CD1c-positive myeloid dendritic cell (primary cell): ENCODE data around the gene WDHD1.
A peak's percentile ranks its signal among the peaks of the same experiment; 100 is the strongest.
"Not testable (repeated sequence)": the region's sequence is repeated elsewhere in the genome, so short reads cannot be mapped to it uniquely, and the experiment has no call there.

Source experiments
- DNase-seq: peaks from one replicate; pipeline ENCODE4 v3.0.0-alpha.2; 2016; ENCODE audit errors: extremely low spot score

Gene WDHD1

DNA sequence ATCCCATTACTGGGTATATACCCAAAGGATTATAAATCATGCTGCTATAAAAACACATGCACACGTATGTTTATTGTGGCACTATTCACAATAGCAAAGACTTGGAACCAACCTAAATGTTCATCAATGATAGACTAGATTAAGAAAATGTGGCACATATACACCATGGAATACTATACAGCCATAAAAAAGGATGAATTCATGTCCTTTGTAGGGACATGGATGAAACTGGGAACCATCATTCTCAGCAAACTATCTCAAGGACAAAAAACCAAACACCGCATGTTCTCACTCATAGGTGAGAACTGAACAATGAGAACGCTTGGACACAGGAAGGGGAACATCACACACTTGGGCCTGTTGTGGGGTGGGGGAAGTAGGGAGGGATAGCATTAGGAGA, 73.3 kb downstream of the WDHD1 start:
- not testable (repeated sequence) for DNase-seq

DNA sequence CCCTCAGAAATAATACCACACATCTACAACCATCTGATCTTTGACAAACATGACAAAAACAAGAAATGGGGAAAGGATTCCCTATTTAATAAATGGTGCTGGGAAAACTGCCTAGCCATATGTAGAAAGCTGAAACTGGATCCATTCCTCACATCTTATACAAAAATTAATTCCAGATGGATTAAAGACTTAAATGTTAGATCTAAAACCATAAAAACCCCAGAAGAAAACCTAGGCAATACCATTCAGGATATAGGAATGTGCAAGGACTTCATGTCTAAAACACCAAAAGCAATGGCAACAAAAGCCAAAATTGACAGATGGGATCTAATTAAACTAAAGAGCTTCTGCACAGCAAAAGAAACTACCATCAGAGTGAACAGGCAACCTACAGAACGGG, 74.1 kb downstream of the WDHD1 start:
- not testable (repeated sequence) for DNase-seq

DNA sequence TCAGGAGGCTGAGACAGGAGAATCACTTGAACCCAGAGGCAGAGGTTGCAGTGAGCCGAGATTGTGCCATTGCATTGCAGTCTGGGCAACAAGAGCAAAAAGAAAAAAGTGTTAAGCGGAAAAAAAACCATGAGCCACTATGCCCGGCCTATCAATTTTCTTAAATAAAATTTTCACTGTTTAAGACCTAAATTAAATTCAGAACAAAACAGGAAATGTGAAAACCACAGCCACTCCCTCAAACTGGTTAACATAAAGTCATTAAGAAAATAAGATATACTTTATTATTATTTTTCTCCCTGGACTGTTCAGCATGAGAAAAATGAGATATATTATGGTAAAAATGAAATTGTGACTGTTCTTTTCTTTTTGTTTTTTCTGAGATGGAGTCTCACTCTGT, 79.7 kb downstream of the WDHD1 start:
- no peak for DNase-seq

DNA sequence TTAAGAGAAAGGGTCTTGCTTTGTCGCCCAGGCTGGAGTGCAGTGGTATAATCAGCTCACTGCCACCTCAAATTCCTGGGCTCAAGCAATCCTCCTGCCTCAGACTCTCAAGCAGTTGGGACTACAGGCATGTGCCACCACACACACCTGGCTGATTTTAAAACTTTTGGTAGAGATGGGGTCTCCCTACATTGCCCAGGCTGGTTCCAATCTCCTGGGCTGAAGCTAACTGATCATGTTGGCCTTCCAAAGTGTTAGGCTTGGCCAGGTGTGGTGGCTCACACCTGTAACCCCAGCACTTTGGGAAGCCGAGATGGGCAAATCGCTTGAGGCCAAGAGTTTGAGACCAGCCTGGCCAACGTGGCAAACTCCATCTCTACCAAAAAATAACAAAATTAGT, 80.4 kb downstream of the WDHD1 start:
- DNase-seq: no peak

DNA sequence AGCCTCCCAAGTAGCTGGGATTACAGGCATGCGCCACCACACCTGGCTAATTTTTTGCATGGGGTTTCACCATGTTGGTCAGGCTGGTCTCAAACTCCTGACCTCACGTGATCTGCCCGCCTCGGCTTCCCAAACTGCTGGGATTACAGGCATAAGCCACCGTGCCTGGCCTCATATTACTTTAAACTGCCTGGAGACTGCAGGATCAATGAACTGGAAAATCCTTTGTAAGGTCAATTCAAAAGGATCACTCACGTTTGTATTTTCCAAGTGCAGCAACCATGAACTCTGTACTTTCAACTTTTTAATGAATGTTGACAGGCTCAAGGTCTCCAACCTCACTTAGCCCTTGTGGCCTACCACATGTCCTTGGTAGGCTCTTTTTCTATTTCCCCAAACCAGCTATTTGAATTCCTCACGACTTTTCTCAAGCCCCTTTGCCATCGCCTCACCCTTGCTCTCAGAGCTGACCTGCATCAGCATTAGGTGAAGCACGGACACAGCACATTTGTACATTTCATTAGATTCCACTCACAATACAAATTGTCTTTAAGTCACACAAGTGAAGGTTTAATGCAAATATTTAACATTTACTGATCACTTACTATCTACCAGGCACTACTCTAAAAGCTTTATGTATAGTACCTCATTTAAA, 82.0 kb downstream of the WDHD1 start:
- DNase-seq: no peak

DNA sequence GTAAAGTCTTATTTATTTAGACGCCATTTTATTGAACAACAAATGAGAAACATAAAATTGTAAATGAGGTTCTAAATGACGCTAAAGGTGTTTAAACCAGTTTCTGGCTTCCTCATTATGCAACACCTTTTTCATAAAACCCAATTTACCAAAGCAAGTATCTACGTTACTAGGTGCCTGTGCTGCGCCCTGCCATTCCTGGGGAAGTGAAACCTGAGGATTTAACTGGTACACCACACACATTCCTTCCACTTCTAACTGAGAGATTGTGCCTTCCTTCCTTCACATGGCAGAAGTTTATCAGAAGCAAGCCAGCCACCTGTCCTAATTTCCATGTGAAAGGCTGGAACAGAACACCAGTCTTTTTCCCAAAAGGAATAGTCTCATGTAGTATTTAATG, 84.0 kb downstream of the WDHD1 start:
- peak; percentile 34 for DNase-seq

DNA sequence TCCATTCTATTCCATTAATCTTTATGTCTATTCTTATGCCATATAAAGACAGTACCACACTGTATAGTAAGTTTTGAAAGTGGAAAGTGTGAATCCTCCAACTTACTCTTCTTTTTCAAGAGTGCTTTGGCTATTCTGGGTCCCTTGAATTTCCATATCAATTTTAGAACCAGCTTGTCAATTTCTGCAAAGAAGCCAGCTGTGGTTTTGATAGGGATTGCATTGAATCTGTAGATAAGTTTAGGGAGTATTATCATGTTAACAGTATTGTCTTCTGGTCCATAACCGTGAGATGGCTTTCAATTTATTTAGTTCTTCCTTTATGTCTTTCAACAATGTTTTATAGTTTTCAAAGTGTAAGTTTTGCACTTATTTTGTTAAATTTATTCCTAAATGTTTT, 90.1 kb downstream of the WDHD1 start:
- DNase-seq: no peak

DNA sequence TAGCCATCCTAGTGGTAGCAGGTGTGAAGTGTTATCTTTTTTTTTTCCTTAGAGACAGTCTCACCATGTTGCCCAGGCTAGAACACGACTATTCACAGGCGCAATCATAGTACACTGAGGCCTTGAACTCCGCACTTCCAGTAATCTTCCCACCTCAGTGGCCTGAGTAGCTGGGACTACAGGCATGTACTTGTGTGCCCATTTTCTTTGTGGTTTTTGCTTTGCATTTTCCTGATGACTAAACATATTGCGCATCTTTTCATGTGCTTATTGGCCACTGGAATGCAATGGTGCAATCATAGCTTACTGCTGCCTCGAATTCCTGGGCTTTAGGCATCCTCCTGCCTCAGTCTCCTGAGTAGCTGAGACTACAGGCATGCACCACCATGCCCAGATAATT, 90.9 kb downstream of the WDHD1 start:
- DNase-seq: no peak

DNA sequence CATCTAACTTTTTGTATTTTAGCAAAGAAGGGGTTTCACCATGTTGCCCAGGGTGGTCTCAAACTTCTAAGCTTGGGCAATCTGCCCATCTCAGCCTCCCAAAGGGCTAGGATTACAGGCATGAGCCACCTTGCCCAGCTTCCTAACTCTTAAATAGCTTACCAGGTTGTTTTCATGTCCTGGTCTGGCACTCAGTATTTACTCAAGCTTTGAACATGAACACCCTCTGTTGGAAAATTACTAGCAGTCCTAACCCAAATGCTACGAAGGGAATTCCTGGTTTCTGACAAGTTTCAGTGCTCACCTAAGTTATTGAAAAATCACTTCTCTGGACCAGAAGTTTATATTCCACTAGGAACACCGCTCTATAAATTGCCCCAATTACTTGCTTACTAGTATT, 91.8 kb downstream of the WDHD1 start:
- no peak for DNase-seq

DNA sequence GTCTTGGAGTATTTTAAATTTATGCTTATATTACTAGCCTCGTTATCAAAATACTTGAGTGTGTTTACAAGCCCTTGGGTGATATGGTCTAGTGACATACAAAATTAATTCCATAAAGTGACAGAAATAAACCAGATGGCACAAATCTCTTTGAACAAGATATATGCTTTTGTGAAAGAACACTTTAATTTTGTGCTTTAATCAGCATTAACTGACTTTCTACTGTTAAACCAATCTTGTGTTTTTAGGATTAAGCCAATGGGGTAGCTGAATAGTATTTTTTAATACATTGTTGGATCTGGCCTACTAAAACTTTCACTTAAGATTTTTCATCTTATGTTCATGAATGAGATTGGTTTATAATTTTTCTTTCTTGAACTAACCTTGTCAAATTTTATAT, 93.9 kb downstream of the WDHD1 start:
- no peak for DNase-seq

DNA sequence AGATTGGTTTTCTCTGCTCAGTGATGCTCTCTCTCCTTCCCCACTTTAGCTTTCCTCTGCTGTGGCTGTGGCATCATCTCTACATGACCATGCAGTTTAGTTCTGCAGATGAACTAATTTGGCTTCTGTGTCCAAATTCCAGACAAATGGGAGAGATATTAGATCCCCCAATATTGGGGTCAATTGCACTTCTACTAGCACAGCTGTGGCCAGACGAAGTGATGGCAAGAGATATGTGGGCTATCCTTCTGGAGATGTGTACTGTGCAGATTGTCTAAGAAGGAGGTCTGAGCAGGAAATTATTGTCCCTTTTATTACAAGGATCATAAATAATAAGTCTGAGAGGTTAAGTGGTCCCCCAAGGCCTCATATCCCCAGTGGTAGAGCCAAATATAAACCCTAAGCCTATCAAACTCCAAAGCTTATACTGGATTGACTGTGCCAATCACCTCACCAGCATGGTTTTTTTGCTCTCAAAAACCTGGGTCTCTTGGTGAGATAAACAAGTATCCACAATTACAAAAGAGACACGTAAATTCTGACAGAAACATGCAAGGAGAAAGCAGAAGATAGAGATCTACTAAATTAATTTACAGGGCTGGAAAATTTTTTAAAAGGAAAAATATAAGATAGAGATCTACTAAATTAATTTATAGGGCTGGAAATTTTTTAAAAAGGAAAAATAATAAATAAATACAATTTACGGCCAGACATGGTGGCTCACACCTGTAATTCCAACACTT, 95.1 kb downstream of the WDHD1 start:
- DNase-seq: no peak

DNA sequence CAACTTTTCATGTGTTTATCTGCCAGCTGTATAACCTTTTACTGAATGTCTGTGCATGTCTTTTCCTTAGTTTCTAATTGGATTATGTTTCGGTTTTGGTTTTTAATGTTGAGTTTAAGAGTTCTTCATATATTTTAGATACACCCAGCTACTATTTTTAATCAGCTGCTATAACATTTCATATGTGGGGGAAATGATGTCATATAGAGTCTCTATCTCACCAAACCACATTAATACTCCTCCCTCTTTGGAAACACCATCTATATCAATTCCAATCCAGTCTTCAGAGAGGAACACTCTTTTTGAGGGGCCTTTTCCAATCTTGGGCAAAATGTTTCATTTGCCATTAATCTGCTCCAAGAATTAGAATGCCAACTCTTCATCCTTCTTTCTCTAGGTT, 95.8 kb downstream of the WDHD1 start:
- DNase-seq: no peak

DNA sequence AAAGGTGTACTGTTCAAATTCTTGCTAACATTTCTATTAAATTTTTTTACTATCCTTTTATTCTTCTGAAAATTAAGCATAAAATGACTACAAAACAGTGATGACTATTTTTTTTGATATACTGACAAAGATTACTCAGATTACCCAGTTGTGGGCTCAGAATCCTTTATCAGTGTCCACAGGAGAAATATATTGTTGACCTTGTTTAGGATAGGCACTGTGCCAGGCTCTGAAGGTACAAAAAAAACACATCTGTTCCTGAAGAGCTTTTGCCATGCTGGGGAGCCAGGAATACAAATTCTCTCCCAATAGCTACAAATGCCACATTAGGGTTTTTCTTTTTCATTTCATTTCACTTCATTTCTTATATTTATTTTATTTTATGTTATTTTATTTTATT, 97.3 kb downstream of the WDHD1 start:
- no peak for DNase-seq

DNA sequence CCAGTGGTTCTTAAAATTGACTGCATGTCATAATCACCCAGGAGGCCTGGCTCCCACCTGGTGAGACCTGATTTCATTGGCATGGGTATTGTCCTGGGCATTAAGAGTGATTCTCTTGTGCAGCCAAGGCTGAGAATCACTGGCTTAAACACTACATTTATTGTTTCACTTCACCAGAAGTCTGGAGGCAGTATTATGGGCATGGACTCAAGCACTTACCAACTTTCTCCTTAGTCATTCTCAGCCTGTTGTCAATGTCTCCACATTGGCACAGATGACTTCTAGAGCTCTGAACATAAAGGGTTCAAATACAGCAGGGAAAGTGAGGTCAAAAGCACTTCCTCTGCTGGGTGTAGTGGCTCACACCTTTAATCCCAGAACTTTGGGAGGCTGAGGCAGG, 98.7 kb downstream of the WDHD1 start:
- no peak for DNase-seq

DNA sequence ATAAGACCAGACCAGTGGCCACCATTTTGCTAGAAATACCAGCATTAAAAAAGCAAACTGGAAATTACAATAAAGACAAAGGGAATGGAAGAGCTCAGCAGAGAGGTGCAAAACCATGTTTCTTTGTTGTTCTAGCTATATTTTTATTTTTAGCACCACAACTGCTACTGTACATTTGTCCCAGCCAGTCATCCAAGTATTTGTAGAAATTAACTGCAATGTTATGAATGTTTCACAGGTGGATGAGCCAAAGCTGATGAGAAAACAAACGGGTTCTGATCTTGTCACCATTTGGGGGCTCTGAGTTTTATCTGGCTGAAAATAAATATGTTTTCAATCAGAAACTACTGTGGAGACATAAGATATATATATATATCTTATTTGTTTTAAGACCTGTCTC, 99.3 kb downstream of the WDHD1 start:
- DNase-seq: no peak

DNA sequence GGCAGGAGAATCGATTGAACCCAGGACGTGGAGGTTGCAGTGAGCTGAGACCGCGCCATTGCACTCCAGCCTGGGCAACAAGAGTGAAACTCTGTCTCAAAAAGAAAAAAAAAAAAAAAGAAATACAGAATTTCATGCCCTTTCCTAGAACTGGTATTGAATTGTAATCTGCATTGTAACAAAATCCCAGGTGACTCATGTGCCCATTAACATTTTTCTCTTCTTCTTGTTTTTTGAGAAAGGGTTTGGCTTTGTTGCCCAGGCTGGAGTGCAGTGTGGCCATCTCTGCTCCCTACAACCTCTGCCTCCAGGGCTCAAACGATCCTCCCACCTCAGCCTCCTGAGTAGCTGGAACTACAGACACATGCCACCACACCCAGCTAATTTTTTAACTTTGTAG, 100.3 kb downstream of the WDHD1 start:
- not testable (repeated sequence) for DNase-seq

DNA sequence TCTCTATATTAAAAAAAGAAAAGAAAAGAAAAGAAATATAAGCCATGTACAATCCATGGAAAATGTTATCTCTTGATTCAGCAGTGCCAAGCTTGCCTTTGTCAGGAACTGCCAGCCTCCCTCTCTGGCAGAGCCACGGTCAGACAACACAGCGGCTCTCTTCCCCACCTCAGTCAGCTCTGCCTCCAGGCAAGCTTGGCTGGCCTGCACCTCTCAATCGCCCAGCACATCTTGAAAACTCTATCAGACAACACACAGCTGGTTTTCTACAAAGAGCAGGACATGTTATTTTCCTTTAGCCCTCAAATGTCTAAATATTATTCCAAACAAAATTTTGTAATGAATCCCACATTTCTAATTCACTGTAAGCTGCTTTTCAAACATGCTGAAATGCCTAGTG, 104.3 kb downstream of the WDHD1 start:
- DNase-seq: no peak

DNA sequence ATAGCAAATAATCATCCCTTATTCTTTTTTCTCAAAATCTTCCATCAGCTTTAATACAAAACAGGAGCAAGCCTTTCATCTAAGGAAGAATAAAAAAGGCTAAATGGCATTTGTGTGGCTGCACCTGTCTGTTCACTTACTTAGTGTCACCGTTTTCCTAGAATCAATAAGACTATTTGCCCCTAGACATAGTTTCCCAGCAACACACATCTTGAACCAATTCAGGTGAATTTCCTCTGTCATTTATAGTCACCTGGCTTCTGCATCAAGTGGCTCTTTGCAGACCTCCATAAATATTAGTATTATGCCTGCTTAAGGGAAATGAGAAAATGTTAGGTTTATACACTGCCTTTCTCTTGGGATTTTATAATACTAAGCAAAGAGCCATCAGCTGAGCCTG, 106.8 kb downstream of the WDHD1 start:
- no peak for DNase-seq

DNA sequence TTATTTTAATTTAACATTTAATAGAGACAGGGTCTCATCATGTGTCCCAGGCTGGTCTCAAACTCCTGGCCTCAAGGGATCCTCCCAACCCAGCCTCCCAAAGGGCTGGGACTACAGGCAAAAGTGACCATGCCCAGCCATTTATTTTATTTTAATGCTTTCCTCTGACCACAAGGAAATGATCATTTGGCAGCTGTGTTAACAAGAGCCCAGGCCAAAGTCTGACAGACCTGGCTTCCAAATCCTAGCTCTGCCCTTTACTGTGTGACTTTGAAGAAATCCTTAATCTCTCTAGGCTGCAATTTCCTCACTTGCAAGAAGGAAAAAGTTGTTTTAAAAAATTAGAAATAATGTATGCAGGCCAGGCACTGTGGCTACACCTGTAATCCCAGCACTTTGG, 107.6 kb downstream of the WDHD1 start:
- DNase-seq: no peak

DNA sequence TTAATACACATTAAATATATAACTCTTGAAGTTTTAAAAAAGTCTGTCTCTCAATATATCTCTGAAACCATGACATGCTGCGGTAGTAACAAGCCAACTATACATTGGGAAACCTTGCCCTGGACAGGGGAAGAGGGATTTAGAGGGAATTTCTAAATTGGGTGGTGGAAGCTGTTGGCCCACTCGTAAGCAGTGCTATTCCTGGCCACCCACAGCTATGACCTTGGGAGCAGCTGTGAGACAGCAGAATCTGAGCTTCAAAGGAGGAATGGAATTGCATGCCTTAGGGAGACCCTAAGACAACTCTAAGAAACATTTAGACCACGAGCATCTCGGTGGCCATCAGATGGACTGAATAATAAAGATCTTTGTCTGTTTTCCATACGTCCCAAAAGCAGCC, 108.5 kb downstream of the WDHD1 start:
- DNase-seq: no peak

DNA sequence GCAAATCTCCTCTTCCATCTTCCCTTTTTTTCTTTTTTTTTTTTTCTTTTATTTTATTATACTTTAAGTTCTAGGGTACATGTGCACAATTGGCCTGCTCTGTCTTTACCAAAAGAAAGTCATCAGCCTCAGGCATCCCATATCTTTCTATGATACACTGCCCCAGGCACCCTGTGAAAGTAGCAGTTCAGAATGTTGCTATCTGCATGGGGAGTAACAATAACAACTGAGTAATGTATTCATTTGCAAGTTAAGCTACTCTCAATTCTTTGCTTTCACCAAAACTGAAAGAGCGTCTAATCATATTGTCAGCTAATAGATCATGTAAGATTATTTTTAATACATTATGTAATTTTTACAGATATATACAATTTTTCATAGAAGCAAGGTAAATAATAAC, 110.8 kb downstream of the WDHD1 start:
- DNase-seq: no peak

DNA sequence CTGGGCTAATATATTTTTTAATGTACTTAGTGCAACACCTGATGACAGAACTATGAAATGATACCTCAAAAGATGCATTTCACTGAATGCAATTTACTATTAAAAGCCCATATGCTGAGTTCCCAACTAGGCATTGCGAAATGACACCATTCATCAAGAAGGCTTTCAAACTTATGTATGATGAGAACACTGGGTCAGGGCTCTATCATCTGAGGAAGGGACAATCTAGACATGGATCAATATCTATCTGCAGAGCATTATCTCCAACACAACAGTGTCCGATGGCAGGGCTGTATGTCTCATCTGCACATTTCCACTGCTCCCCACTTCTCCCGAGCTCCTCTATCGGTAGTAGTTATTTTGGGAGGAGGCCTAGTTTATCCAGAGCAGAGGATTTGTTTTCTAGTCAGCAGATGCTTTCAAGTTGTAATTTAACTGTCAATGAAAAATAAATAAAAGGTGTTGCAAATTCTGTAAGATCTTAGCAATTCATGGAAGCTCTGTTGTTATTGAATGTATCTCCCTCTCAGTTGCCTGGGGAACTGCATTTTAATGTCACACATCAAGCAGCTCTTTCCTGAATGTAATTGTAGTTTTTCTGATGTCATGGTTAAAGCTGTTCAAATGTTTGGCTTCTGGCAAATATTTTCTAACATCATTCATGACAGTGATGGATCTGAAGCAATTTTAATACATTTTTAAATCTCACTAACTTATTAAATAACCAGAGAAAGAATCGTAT, 116.9 kb downstream of the WDHD1 start:
- no peak for DNase-seq

DNA sequence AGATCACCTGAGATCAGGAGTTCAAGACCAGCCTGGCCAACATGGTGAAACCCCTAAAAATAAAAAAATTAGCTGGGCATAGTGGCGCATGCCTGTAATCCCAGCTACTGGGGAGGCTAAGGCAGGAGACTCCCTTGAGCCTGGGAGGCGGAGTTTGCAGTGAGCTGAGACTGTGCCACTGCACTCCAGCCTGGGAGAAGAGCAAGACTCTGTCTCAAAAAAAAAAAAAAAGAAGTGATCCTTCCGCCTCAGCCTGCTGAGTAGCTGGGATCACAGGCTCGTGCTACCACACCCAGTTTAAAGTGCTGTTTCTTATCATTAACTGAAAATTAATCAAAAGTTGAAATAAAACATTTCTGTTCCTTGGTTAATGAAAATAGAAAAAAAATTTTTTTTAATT, 117.9 kb downstream of the WDHD1 start:
- DNase-seq: peak; percentile 2
